Dermis microvascular lymphatic vessel endothelial cell (primary cell): ENCODE data around the gene EIF3J. TPM values are rescaled to one million over a fixed set of nuclear protein-coding genes. Genes with fewer than 3 reads are reported as not detected.
A peak's percentile ranks its signal among the peaks of the same experiment; 100 is the strongest.

Experiments used
- DNase-seq, 2 donors: peaks; one replicate each; pipeline versions ENCODE4 v3.0.0 to v3.0.0-alpha.2; 2010; ENCODE audit warnings: low read depth in 2 of 2
- total RNA-seq: library from RNA; depleted of rRNA; stranded (reverse); fragments of >200 nt; gene quantifications from 2 replicates; pipeline ENCODE4 v1.2.1, GENCODE V29; 2014

Gene EIF3J
- total RNA-seq, 1 donor from 2014 or later: 35.3 TPM

DNA sequence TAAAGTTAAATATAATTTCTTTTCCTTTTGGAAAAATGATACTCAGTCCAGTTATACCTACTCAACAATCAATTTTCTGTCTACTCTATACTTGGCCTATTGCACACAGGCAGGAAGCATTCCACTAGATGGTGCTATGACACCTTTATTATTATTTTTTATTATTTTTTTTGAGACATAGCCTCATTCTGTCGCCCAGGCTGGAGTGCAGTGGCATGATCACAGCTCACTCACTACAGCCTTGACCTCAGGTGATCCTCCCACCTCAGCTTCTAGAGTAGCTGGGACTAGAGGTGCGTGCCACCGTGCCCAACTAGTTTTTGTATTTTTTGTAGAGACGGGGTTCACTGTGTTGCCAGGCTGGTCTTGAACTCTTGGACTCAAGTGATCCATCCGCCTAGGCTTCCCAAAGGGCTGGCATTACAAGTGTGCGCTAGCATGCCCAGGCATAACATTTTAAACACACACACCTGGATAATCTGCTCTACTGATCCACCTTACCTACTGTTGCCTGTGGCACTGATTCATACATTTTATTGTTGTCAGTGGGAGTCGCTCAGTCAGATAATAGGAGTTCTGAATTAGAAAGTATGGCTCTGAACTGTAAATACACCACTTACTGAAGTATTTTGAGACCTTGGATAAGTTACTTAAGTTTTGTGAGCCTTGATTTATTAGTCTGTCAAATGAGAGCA, 56.2 kb downstream of the EIF3J start:
- peak; percentile 5 to 33 for DNase-seq

DNA sequence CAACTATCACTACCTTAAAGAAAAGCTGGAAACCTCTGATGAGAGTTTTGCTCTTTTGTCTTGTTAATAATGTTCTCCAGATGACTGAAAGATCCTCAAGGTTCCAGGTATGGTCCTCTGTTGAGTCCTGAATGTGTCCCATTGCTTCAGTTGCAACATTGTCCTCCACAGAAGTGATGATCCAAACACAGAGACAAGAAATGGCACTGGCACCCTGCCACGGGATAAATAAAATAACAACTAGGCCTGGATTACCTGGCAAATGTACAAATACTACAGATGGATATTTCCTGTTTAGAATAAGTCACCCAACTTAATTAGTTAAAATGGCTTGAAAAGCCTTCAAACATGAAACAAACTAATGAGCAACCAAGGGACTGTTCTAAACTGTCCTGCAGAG, 58.3 kb downstream of the EIF3J start:
- peak in 1 of 2 donors; percentile 12 for DNase-seq

DNA sequence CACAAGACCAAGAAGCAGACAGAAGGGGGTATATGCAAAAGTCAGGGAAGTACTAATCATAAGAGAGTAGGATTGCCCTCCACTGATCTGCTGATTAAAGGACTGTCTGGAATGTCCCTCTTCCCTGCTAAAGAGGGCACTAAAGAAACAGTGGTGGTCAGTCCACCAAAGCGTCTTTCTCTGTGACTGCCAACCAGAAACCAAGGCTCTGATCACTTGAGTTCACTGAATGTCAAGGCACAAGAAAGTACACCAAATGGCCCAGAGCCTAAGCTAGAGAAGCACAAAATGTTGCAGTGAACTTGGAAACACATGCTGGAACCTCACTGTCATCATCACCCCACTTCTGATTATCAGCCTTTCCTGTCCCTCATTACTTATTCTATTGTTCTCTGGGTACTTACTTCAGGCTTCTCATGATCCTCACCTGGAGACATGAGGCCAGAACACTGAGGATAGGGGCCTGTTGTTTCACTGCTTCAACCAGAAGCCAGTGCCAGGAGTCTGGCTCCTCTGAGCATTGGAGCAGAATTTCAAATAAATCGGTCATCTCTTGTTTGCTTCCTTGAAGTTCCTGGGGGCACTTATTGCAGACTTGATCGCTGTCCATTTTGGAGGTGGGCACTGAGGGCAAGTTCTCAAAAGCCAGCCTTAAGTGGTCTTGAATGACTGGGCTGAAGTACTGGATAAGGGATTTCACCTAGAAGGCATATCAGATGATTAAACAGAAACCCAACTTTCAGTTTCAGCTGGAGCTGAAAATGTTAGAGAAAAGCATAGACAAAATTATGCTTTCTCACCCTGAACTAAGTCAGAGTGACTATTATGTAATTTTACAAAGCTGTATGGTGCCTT, 58.9 kb downstream of the EIF3J start:
- no peak for DNase-seq

DNA sequence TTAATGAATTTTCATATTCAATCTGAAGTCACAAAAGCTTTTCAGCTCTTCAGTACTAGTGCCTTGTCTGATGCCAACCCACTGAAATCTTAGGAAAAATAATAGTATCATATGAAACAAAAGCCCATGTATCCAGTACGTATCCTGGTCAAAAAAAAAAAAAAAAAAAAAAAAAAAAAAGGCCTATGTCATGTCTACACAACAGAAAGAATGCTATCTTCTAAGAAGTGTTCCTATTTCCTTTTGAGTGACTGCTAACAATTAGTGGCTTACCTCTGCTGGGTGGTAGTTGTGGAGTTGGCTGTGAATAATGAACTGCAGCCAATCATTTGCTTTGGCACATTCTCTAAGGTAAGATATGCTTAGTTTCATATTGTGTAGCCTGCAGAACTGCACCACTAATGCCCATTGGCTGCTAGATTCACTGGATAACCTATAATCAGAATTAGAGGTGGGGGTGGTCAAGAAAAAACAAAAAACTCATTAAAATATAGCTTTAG, 59.6 kb downstream of the EIF3J start:
- no peak for DNase-seq

DNA sequence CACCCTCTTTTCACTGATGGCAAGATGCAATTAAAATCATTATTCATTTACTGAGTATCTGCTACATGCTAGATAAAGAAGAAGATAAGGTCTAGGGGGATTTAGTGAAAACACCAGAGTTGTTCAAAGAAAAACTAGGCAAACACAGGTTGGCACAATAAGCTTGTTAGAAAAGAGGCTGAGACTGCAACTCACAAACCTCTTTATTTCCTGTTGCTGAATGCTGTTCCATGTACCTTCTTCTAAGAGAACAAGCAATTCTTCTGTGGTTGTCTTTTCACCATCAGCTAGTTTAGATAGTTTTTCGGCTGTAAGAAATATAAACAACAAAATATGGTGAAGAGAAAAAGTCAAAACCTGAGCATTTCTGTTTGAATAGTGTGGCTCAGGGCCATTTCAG, 61.1 kb downstream of the EIF3J start:
- no peak for DNase-seq

DNA sequence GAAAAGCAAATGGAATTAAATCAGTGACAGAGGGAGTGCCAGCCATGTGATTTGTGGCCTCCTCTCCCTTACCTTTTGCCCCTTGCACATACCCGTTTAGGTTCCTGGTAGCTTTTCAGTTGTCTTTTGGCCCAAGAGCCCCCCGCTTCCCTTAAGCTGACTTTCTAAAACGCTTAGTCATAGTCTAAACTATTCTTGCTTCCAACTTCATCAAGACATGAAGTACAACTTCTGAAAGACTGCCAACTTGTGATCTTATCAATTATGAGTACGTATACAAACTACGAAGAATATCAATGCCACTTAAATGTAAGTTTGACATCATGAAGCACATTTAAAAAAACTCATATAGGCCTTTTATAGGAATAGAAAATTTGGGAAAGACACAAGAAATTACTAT, 61.9 kb downstream of the EIF3J start:
- peak in 1 of 2 donors; percentile 70 for DNase-seq

DNA sequence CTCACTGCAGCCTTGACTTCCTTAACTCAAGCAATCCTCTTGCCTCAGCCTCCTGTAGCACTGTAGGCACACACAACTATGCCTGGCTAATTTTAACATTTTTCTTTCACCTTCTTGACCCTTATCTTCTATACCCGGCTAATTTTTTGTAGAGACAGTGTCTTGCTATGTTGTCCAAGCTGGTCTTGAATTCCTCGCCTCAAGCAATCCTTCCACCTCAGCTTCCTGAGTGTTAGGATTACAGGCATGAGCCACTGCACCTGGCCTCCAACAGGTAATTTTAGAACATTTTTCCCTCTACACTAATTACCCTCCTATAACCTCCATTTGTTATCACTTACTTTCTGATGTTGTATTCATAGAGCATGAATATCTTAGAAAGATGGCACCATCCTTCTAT, 66.2 kb downstream of the EIF3J start:
- DNase-seq: no peak

DNA sequence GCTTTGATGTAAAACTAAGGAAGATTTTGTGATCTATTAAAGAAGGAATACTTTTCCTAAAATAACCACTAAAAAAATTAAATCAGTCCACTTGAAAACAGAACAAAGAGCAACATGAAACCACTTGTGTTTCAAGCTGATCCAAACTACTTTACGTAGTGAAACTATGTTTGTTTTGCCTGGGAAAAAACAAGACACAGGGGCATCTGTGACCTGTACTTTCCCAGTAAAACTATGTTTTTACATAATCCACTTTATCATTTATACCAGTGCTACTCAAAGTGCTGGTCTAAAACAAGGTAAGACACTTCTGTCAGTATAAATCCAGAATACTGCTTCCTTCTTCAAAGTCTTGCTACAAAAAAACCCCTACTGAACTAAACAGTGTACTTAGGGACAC, 69.8 kb downstream of the EIF3J start:
- no peak for DNase-seq

Other genes starting within 250 kb of the EIF3J start
- 57.8 and 60.7 TPM in 2 replicates for gene GOLM2, start 248.4 kb upstream of the EIF3J start, total RNA-seq
- 62.8 and 77.7 TPM in 2 replicates for gene CTDSPL2, start 109.5 kb upstream of the EIF3J start, total RNA-seq
- 30.2 and 35.9 TPM in 2 replicates for gene SPG11, start 126.5 kb downstream of the EIF3J start, total RNA-seq
- under 0.01 and 0.13 TPM in 2 replicates for gene PATL2, start 174.2 kb downstream of the EIF3J start, total RNA-seq
- gene B2M, start 174.4 kb downstream of the EIF3J start, total RNA-seq: 1,733 and 2,154 TPM in 2 replicates
- 7.6 and 8.5 TPM in 2 replicates for gene TRIM69, start 199.4 kb downstream of the EIF3J start, total RNA-seq